ENCODE data around the gene SYNGR2.

GRCh38 chr17:78151514-78152008 lies 16.8 kb upstream of the SYNGR2 start:
- TF ChIP-seq CREB1 (CRISPR knock-in tag; IDR thresholded peaks at IDR 0.05; ENCODE audit: low read depth) (no peak), POLR2AphosphoS5 (IDR thresholded peaks at IDR 0.05; ENCODE audit: low read depth) (no peak), ETS1 (IDR thresholded peaks at IDR 0.05) (no peak), EZH2 (IDR thresholded peaks at IDR 0.05; ENCODE audit: low read depth, unreplicated experiment) (no peak), EZH2phosphoT487 (IDR thresholded peaks at IDR 0.05; ENCODE audit: unreplicated experiment) (no peak)
- TF ChIP-seq, protein P1, sequence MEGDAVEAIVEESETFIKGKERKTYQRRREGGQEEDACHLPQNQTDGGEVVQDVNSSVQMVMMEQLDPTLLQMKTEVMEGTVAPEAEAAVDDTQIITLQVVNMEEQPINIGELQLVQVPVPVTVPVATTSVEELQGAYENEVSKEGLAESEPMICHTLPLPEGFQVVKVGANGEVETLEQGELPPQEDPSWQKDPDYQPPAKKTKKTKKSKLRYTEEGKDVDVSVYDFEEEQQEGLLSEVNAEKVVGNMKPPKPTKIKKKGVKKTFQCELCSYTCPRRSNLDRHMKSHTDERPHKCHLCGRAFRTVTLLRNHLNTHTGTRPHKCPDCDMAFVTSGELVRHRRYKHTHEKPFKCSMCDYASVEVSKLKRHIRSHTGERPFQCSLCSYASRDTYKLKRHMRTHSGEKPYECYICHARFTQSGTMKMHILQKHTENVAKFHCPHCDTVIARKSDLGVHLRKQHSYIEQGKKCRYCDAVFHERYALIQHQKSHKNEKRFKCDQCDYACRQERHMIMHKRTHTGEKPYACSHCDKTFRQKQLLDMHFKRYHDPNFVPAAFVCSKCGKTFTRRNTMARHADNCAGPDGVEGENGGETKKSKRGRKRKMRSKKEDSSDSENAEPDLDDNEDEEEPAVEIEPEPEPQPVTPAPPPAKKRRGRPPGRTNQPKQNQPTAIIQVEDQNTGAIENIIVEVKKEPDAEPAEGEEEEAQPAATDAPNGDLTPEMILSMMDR (conservative IDR thresholded peaks at IDR 0.05; ENCODE audit: low read depth in 2 of 2): no peak
- TF ChIP-seq, protein P2, sequence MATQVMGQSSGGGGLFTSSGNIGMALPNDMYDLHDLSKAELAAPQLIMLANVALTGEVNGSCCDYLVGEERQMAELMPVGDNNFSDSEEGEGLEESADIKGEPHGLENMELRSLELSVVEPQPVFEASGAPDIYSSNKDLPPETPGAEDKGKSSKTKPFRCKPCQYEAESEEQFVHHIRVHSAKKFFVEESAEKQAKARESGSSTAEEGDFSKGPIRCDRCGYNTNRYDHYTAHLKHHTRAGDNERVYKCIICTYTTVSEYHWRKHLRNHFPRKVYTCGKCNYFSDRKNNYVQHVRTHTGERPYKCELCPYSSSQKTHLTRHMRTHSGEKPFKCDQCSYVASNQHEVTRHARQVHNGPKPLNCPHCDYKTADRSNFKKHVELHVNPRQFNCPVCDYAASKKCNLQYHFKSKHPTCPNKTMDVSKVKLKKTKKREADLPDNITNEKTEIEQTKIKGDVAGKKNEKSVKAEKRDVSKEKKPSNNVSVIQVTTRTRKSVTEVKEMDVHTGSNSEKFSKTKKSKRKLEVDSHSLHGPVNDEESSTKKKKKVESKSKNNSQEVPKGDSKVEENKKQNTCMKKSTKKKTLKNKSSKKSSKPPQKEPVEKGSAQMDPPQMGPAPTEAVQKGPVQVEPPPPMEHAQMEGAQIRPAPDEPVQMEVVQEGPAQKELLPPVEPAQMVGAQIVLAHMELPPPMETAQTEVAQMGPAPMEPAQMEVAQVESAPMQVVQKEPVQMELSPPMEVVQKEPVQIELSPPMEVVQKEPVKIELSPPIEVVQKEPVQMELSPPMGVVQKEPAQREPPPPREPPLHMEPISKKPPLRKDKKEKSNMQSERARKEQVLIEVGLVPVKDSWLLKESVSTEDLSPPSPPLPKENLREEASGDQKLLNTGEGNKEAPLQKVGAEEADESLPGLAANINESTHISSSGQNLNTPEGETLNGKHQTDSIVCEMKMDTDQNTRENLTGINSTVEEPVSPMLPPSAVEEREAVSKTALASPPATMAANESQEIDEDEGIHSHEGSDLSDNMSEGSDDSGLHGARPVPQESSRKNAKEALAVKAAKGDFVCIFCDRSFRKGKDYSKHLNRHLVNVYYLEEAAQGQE (IDR thresholded peaks at IDR 0.05; ENCODE audit: unreplicated experiment): no peak
